HepG2 (cell line): ENCODE data around the gene CHMP5. TPM values are rescaled to one million over a fixed set of nuclear protein-coding genes. Genes with fewer than 3 reads are reported as not detected.

Source experiments
- ATAC-seq: fragments of 200-7000 bp; cut with Tn5 transposase; 3 replicates; pipeline ENCODE4 v1.9.1; 2020; ENCODE audit warnings: mild to moderate bottlenecking, moderate library complexity
- BruUV-seq: library from RNA; stranded (reverse); fragments of 400-500 nt; replicated peaks from 2 replicates; lab custom pipeline; 2021; lab: Mats Ljungman, UMichigan
- CTCF ChIA-PET: fragments of 300-600 bp; formaldehyde crosslinking; extraction: SDS; loops from one replicate; lab custom pipeline; 2021; ENCODE audit warnings: low total read pairs, inconsistent platforms, low intra/inter-chr PET ratio; lab: Yijun Ruan, JAX
- POLR2A ChIA-PET: fragments of 350-600 bp; sonication (Branson Sonifier 250); formaldehyde crosslinking; loops from one replicate; lab custom pipeline; 2020; ENCODE audit warnings: antibody characterized with exemption, inconsistent platforms; lab: Yijun Ruan, JAX
- DNase-seq: peaks from one replicate; pipeline ENCODE4 v3.0.0-alpha.2; 2015; ENCODE audit warnings: low spot score
- FAIRE-seq: peaks from 3 replicates; lab custom pipeline; 2011; peaks lifted over from hg19 to GRCh38; lab: Jason Lieb, UNC
- H2AFZ ChIP-seq: one replicate; pipeline ENCODE4 v1.6.1; 2011; ENCODE audit warnings: low read length, inconsistent platforms
- H3K27ac ChIP-seq: fragments of 300-600 bp; 3 replicates; pipeline ENCODE4 v1.8.0; 2011; ENCODE audit warnings: mixed run types, mild to moderate bottlenecking, mixed read lengths, low read length, inconsistent platforms; ENCODE audit not compliant: insufficient read depth; ENCODE audit errors: extremely low read length
- H3K27me3 ChIP-seq, 2 experiments: fragments of 200-600 bp in 1 of 2; 2 replicates in 1 of 2; 3 replicates in 1 of 2; pipeline versions ENCODE4 v1.6.0 to v1.8.0; 2011; ENCODE audit warnings: low read length in 2 of 2, mild to moderate bottlenecking in 2 of 2, moderate library complexity in 2 of 2, inconsistent platforms in 1 of 2; ENCODE audit not compliant: insufficient read depth in 2 of 2, control insufficient read depth in 1 of 2
- H3K36me3 ChIP-seq, 2 experiments: fragments of 200-600 bp in 1 of 2; replicated peaks in 1 of 2; 2 replicates in 1 of 2; 3 replicates in 1 of 2; pipeline versions ENCODE4 v1.5.1 to v1.8.0; 2011; ENCODE audit warnings: low read length in 2 of 2, inconsistent platforms in 1 of 2; ENCODE audit not compliant: insufficient read depth in 2 of 2, control insufficient read depth in 1 of 2
- H3K4me1 ChIP-seq: 2 replicates; pipeline ENCODE4 v1.5.1; 2012; ENCODE audit warnings: low read length, inconsistent platforms; ENCODE audit not compliant: insufficient read depth
- H3K4me2 ChIP-seq: 2 replicates; pipeline ENCODE4 v1.6.0; 2011; ENCODE audit warnings: low read depth, low read length, inconsistent platforms
- H3K4me3 ChIP-seq, 3 experiments: fragments of 200-600 bp in 1 of 3; sonication (generic), shearing (Covaris generic) in 1 of 3; replicated peaks in 1 of 3; 2 replicates each; pipeline ENCODE4 v1.5.1; 2011 to 2016; ENCODE audit warnings: low read length in 3 of 3, inconsistent platforms in 2 of 3, low read depth in 2 of 3, mild to moderate bottlenecking in 2 of 3, control low read depth in 1 of 3, mixed read lengths in 1 of 3; ENCODE audit not compliant: insufficient read depth in 1 of 3
- H3K79me2 ChIP-seq: one replicate; pipeline ENCODE4 v1.6.1; 2011; ENCODE audit warnings: low read length, inconsistent platforms; ENCODE audit not compliant: insufficient read depth
- H3K9ac ChIP-seq: 2 replicates; pipeline ENCODE4 v1.6.0; 2011; ENCODE audit warnings: mild to moderate bottlenecking, low read depth, low read length, inconsistent platforms; ENCODE audit not compliant: insufficient read depth
- H3K9me3 ChIP-seq: 2 replicates; pipeline ENCODE4 v1.5.1; 2012; ENCODE audit warnings: mild to moderate bottlenecking, low read length
- H4K20me1 ChIP-seq: 2 replicates; pipeline ENCODE4 v1.6.0; 2011; ENCODE audit warnings: inconsistent platforms, mild to moderate bottlenecking, low read length, moderate library complexity; ENCODE audit not compliant: insufficient read depth
- CENPT ChIP-seq: sonication (generic); formaldehyde crosslinking; IDR thresholded peaks from 2 replicates; pipeline ENCODE4 v1.8.0; 2022; ENCODE audit warnings: low read depth, mild to moderate bottlenecking, moderate library complexity, missing genetic modification reagents
- CERS6 ChIP-seq: sonication (generic); formaldehyde crosslinking; IDR thresholded peaks from 2 replicates; pipeline ENCODE4 v1.5.0; 2020; ENCODE audit warnings: missing genetic modification reagents
- FOXK2 ChIP-seq: fragments of 450-650 bp; IDR thresholded peaks from 2 replicates; pipeline ENCODE4 v1.6.1; 2016
- HNF4G ChIP-seq, 2 experiments: sonication (generic) in 1 of 2; formaldehyde crosslinking in 1 of 2; IDR thresholded peaks; 2 replicates each; pipeline versions ENCODE4 v1.4.0 to v1.6.1; 2011 to 2020; ENCODE audit warnings: borderline replicate concordance in 2 of 2, low read depth in 2 of 2, mild to moderate bottlenecking in 2 of 2, low read length in 1 of 2, missing genetic modification reagents in 1 of 2, moderate library complexity in 1 of 2
- MBD4 ChIP-seq: IDR thresholded peaks from 2 replicates; pipeline ENCODE4 v1.6.1; 2012; ENCODE audit warnings: low read length, inconsistent platforms, borderline replicate concordance
- RBFOX2 ChIP-seq: fragments of 200-400 bp; formaldehyde crosslinking; IDR thresholded peaks from 2 replicates; pipeline ENCODE4 v1.6.1; 2017; ENCODE audit warnings: low read depth, mild to moderate bottlenecking, low read length
- SIX4 ChIP-seq: sonication (generic); formaldehyde crosslinking; IDR thresholded peaks from 2 replicates; pipeline ENCODE4 v1.4.0; 2020; ENCODE audit warnings: missing genetic modification reagents
- TBP ChIP-seq: sonication (generic); formaldehyde crosslinking; IDR thresholded peaks from 2 replicates; pipeline ENCODE4 v1.5.0; 2020; ENCODE audit warnings: missing genetic modification reagents
- TCF7 ChIP-seq: sonication (generic); IDR thresholded peaks from 2 replicates; pipeline ENCODE4 v1.6.1; 2016; ENCODE audit warnings: antibody characterized with exemption, low read depth
- THAP11 ChIP-seq: IDR thresholded peaks from 2 replicates; pipeline ENCODE4 v1.6.1; 2016; ENCODE audit warnings: missing biosample characterization, missing genetic modification reagents
- ZC3H4 ChIP-seq: sonication (generic); formaldehyde crosslinking; IDR thresholded peaks from 2 replicates; pipeline ENCODE4 v1.4.0; 2020; ENCODE audit warnings: missing genetic modification reagents, borderline replicate concordance
- ZNF205 ChIP-seq: IDR thresholded peaks from 2 replicates; pipeline ENCODE4 v1.6.1; 2018; ENCODE audit warnings: missing biosample characterization, missing genetic modification reagents
- ZNF614 ChIP-seq: IDR thresholded peaks from 2 replicates; pipeline ENCODE4 v1.6.1; 2018; ENCODE audit warnings: missing biosample characterization, missing genetic modification reagents, inconsistent platforms, borderline replicate concordance
- ZNF777 ChIP-seq: sonication (generic); formaldehyde crosslinking; IDR thresholded peaks from 2 replicates; pipeline ENCODE4 v1.4.0; 2020; ENCODE audit warnings: missing genetic modification reagents
- ZNF841 ChIP-seq: sonication (generic); formaldehyde crosslinking; IDR thresholded peaks from 2 replicates; pipeline ENCODE4 v1.8.1; 2023; ENCODE audit warnings: missing genetic modification reagents, borderline replicate concordance
- ZSCAN20 ChIP-seq: sonication (generic); formaldehyde crosslinking; IDR thresholded peaks from 2 replicates; pipeline ENCODE4 v1.4.0; 2020; ENCODE audit warnings: missing genetic modification reagents, mild to moderate bottlenecking, borderline replicate concordance
- WGBS: methylation state at CpG from one replicate; pipeline ENCODE4 v1.1.6; 2017; ENCODE audit warnings: low lambda C conversion rate; 5-methylcytosine and 5-hydroxymethylcytosine counted together
- in situ Hi-C: cut with HindIII; loops from 2 replicates; pipeline ENCODE4 v1.10.0; 2017; ENCODE audit warnings: low pct_unique_long_range_greater_than_20kb; ENCODE audit not compliant: extremely low pct_ligation_motif_present
- intact Hi-C: fragments of 100-400 bp; cut with micrococcal nuclease; formaldehyde crosslinking; loops from one replicate; pipeline ENCODE4 v1.10.0; 2022; ENCODE audit not compliant: unreplicated experiment
- polyA plus RNA-seq, 8 experiments: library from polyadenylated mRNA; depleted of rRNA in 3 of 8; stranded (reverse) in 7 of 8; unstranded in 1 of 8; fragments of >200 nt; fragmentation: Illumina TruSeq in 4 of 8; extraction: Trizol in 4 of 8; gene quantifications; 2 replicates each; pipeline versions ENCODE4 v1.2.1 to v1.2.3, GENCODE V29; 2011 to 2016; ENCODE audit warnings: low read depth in 4 of 8, missing spikeins in 1 of 8, mixed read lengths in 1 of 8; ENCODE audit not compliant: insufficient read depth in 1 of 8
- total RNA-seq, 5 experiments: library from RNA; depleted of rRNA; stranded (reverse); fragments of >200 nt; fragmentation: Illumina TruSeq; extraction: Trizol; gene quantifications; 2 replicates each; pipeline ENCODE4 v1.2.3, GENCODE V29; 2016; ENCODE audit warnings: low read depth in 1 of 5
- TF ChIP-seq, protein P1 (sequence below): sonication (generic); formaldehyde crosslinking; IDR thresholded peaks from 2 replicates; pipeline ENCODE4 v1.5.1; 2020; ENCODE audit warnings: mild to moderate bottlenecking, missing genetic modification reagents, borderline replicate concordance

Gene CHMP5
- total and polyA plus RNA-seq, 2 of the 13 experiments (the other 11 are each of a cell fraction or from before 2014, with no cell fraction given): 46.0 to 57.3 TPM

DNA sequence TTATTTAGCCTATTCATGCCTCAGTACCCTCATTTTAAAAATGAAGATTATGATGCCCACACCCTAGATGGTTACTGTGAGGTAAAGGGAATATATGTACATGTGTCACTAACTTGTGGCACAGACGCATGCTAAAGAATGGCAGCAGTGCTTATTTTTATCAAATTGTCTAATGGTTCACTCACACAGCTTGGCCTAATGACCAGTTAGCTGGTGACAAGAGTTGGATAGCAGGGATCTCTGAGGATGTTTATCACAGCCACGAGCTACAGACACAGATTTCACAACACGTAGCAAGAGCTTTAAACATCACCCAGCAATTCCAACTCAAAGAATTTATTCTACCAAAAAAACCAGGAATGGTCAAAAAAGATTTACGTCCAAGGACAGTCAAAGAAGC is 7.6 kb upstream of the CHMP5 start:
- 96% methylated on average over 4 of the region's 4 CpGs for WGBS
- BruUV-seq: no TSS peak
- peaks cover 34 to 90% of the 10 kb centered on the region in 2 experiments for H3K36me3 ChIP-seq
- TF ChIP-seq CERS6 (CRISPR knock-in tag) (no peak), ZNF841 (CRISPR knock-in tag) (no peak), ZSCAN20 (CRISPR knock-in tag) (no peak), HNF4G (IDR thresholded peaks at IDR 0.05; ENCODE audit: borderline replicate concordance, low read depth, low read length) (no peak), HNF4G (CRISPR knock-in tag; IDR thresholded peaks at IDR 0.05; ENCODE audit: borderline replicate concordance, low read depth) (no peak), SIX4 (CRISPR knock-in tag) (no peak)
- TF ChIP-seq, all 625 proteins: peak for 0
- H3K9me3 ChIP-seq: no peaks in the 10 kb centered on the region
- H2AFZ ChIP-seq: no peak overlapping the region
- intact Hi-C loops: no loop called here
- H3K4me3 ChIP-seq: no peak overlapping the region
- no peak overlapping the region for H3K4me2 ChIP-seq
- H3K79me2 ChIP-seq: peaks cover 7% of the 10 kb centered on the region
- no peaks in the 10 kb centered on the region; the same call in 1 of the 2 replicates for H4K20me1 ChIP-seq
- in situ Hi-C loops: no loop called here
- no peak overlapping the region for H3K27ac ChIP-seq
- DNase-seq: no peak
- ATAC-seq: no peak
- CTCF ChIA-PET: no interaction called here
- POLR2A ChIA-PET: no interaction called here
- FAIRE-seq: no peak
- peaks cover 1% of the 10 kb centered on the region; the same call in 1 of the 2 replicates for H3K4me1 ChIP-seq
- H3K9ac ChIP-seq: no peak overlapping the region
- no peaks in the 10 kb centered on the region for H3K27me3 ChIP-seq

DNA sequence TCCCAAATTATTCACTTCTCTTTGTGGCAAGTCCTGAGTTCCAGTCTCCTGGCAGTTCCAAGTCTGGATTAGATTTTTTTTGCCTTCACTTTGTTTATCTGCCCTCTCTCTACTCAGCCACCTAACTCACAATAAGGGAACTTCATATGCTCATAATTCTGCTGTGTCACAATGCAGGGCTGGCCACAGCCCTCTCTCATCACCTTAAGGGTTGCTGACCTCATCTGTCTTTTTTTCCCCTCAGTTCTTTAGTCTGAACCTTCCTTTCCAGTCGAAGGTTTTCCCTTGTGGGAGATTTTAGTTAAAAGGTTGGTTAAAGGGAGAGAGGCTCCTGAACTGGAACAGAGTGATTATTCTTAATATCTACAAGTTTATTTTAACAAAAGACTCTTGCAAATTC is 4.5 kb upstream of the CHMP5 start:
- Histone ChIP-seq H3K9me3 (no peaks in the 10 kb centered on the region), H3K4me3 (no peak overlapping the region), H3K27me3 (no peaks in the 10 kb centered on the region; a peak in 1 of 5 replicates), H3K36me3 (peaks cover 28 to 65% of the 10 kb centered on the region in 2 experiments), H3K4me2 (no peak overlapping the region), H4K20me1 (no peaks in the 10 kb centered on the region; the same call in 1 of the 2 replicates), H3K79me2 (peaks cover 31% of the 10 kb centered on the region), H3K4me1 (peaks cover 11% of the 10 kb centered on the region), H2AFZ (no peak overlapping the region), H3K27ac (no peak overlapping the region), H3K9ac (no peak overlapping the region)
- 90% methylated on average over 1 of the region's 1 CpG for WGBS
- no peak for FAIRE-seq
- no TSS peak for BruUV-seq
- DNase-seq: no peak
- ATAC-seq: no peak
- ChIA-PET CTCF (no interaction called here), POLR2A (no interaction called here)
- intact Hi-C loops: loop anchor here (5.0 kb wide), 1 partner anchor 33 kb away; no protein-coding TSS in a partner anchor
- in situ Hi-C loops: no loop called here
- TF ChIP-seq ZC3H4 (CRISPR knock-in tag) (no peak), ZNF205 (no peak), THAP11 (no peak), TBP (CRISPR knock-in tag) (no peak), FOXK2 (no peak), TCF7 (no peak), ZNF777 (CRISPR knock-in tag) (no peak), RBFOX2 (no peak), ZNF614 (CRISPR knock-in tag) (no peak), MBD4 (no peak), CENPT (CRISPR knock-in tag) (no peak)
- TF ChIP-seq, protein P1, sequence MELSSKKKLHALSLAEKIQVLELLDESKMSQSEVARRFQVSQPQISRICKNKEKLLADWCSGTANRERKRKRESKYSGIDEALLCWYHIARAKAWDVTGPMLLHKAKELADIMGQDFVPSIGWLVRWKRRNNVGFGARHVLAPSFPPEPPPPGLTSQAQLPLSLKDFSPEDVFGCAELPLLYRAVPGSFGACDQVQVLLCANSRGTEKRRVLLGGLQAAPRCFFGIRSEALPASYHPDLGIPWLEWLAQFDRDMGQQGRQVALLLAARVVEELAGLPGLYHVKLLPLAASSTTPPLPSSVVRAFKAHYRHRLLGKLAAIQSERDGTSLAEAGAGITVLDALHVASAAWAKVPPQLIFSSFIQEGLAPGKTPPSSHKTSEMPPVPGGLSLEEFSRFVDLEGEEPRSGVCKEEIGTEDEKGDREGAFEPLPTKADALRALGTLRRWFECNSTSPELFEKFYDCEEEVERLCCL (CRISPR knock-in tag): no peak
